Measurements from ENCODE around the gene ZNRF2. TPM values are rescaled to one million over a fixed set of nuclear protein-coding genes. Genes with fewer than 3 reads are reported as not detected.

ZNRF2 gene
- total RNA-seq, 1 experiment from 2014 or later: 25.8 TPM

DNA sequence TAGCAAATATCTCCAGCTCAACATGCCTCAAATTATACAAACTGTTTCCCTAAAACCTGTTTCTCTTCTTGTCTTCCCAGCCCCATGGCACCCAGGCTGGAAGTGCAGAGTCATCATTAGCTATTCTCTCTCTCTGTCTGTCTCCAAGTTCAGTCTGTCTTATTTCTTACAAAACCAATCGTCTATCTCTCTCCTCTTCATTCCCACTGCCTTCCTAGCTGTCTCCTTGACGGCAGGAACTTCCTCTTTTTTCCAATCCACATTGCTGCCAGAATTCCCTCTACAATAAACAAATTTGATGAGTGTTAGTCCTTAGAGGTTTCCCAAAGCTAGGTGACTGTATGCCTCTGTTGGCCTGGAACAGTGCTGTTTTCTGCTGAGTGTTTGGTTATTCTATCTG is 14.9 kb upstream of the ZNRF2 start:
- no peak overlapping the region for H3K27ac Mint-ChIP-seq (ENCODE audit: unreplicated experiment)
- no peaks in the 10 kb centered on the region for H3K36me3 Mint-ChIP-seq (ENCODE audit: insufficient read depth, unreplicated experiment)
- CTCF ChIA-PET: no interaction called here
- no peaks in the 10 kb centered on the region for H3K27me3 Mint-ChIP-seq (ENCODE audit: unreplicated experiment)
- no peaks in the 10 kb centered on the region for H3K9me3 Mint-ChIP-seq (ENCODE audit: low read depth, unreplicated experiment)
- intact Hi-C loops (cut with micrococcal nuclease; ENCODE audit: unreplicated experiment): no loop called here
- TF ChIP-seq, protein P1, sequence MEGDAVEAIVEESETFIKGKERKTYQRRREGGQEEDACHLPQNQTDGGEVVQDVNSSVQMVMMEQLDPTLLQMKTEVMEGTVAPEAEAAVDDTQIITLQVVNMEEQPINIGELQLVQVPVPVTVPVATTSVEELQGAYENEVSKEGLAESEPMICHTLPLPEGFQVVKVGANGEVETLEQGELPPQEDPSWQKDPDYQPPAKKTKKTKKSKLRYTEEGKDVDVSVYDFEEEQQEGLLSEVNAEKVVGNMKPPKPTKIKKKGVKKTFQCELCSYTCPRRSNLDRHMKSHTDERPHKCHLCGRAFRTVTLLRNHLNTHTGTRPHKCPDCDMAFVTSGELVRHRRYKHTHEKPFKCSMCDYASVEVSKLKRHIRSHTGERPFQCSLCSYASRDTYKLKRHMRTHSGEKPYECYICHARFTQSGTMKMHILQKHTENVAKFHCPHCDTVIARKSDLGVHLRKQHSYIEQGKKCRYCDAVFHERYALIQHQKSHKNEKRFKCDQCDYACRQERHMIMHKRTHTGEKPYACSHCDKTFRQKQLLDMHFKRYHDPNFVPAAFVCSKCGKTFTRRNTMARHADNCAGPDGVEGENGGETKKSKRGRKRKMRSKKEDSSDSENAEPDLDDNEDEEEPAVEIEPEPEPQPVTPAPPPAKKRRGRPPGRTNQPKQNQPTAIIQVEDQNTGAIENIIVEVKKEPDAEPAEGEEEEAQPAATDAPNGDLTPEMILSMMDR (IDR thresholded peaks at IDR 0.05; ENCODE audit: unreplicated experiment): no peak
- H3K4me3 Mint-ChIP-seq (ENCODE audit: low read depth, unreplicated experiment): no peak overlapping the region
- H3K4me1 Mint-ChIP-seq (ENCODE audit: low read depth, unreplicated experiment): no peaks in the 10 kb centered on the region
- no TSS peak for BruUV-seq (replicated peaks)
- DNase-seq: no peak

DNA sequence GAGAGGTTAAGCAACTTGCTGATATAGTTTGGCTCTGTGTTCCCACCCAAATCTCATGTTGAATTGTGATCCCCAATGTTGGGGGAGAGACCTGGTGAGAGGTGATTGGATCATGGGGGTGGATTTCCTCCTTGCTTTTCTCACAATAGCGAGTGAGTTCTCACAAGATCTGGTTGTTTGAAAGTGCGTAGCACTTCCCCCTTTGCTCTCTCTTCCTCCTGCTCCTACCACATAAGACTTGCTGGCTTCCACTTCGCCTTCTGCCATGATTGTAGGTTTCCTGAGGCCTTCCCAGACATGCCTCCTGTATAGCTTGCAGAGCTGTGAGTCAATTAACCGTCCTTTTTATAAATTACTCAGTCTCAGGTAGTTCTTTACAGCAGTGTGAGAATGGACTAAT is 13.5 kb upstream of the ZNRF2 start:
- TF ChIP-seq, protein P1 (IDR thresholded peaks at IDR 0.05; ENCODE audit: unreplicated experiment): no peak
- CTCF ChIA-PET: no interaction called here
- no TSS peak for BruUV-seq (replicated peaks)
- intact Hi-C loops (cut with micrococcal nuclease; ENCODE audit: unreplicated experiment): no loop called here
- Mint-ChIP-seq H3K27me3 (ENCODE audit: unreplicated experiment) (no peaks in the 10 kb centered on the region), H3K4me1 (ENCODE audit: low read depth, unreplicated experiment) (no peaks in the 10 kb centered on the region), H3K36me3 (ENCODE audit: insufficient read depth, unreplicated experiment) (no peaks in the 10 kb centered on the region), H3K4me3 (ENCODE audit: low read depth, unreplicated experiment) (no peak overlapping the region), H3K9me3 (ENCODE audit: low read depth, unreplicated experiment) (no peaks in the 10 kb centered on the region), H3K27ac (ENCODE audit: unreplicated experiment) (no peak overlapping the region)
- no peak for DNase-seq

DNA sequence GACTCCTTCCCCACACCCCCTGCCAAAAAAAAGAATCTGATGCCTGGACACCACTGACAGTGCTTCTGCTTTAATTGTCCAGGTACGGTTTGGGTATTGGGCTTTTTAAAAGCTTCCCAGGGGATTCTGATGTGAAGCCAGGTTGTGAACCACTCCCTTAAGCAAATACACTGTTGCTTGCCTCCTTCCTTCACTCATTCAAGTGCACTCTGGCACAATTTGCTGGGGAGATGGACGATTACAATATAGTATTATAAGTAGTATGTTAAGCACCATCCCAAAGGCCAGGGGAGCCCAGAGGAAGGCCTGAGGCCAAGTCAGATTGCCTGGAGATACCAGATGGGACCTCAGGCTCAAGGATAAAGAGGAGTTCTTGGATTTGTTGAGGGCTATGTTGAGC is 12.3 kb upstream of the ZNRF2 start:
- no peaks in the 10 kb centered on the region for H3K9me3 Mint-ChIP-seq (ENCODE audit: low read depth, unreplicated experiment)
- no TSS peak for BruUV-seq (replicated peaks)
- no peaks in the 10 kb centered on the region for H3K36me3 Mint-ChIP-seq (ENCODE audit: insufficient read depth, unreplicated experiment)
- intact Hi-C loops (cut with micrococcal nuclease; ENCODE audit: unreplicated experiment): no loop called here
- no peaks in the 10 kb centered on the region for H3K27me3 Mint-ChIP-seq (ENCODE audit: unreplicated experiment)
- TF ChIP-seq, protein P1 (IDR thresholded peaks at IDR 0.05; ENCODE audit: unreplicated experiment): no peak
- H3K4me1 Mint-ChIP-seq (ENCODE audit: low read depth, unreplicated experiment): no peaks in the 10 kb centered on the region
- no peak overlapping the region for H3K4me3 Mint-ChIP-seq (ENCODE audit: low read depth, unreplicated experiment)
- H3K27ac Mint-ChIP-seq (ENCODE audit: unreplicated experiment): no peak overlapping the region
- DNase-seq: no peak
- CTCF ChIA-PET: interaction anchor here (0.6 kb wide), 2 partner anchors 135 to 166 kb away, joined by 3 to 4 read pairs; no protein-coding TSS in a partner anchor

DNA sequence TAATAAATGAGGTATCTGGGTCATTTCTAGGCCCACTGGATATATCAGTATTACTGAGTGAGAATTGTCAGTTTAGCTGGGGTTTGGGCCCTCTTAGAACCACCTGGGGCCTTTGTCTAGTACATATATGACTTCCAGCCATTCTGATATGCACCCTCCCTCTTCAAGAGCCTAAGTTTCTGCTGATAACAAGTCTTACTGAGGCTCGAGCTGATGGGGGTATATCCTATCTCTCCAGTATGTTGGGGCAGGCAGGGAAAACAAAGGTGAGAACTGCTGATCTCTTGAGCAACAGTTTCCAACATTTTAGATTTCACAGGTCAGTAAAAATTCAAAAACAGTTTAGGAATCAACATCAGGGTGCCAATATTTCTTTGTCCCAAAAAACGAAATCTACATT is 10.8 kb upstream of the ZNRF2 start:
- Mint-ChIP-seq H3K9me3 (ENCODE audit: low read depth, unreplicated experiment) (no peaks in the 10 kb centered on the region), H3K4me3 (ENCODE audit: low read depth, unreplicated experiment) (no peak overlapping the region), H3K27ac (ENCODE audit: unreplicated experiment) (no peak overlapping the region), H3K27me3 (ENCODE audit: unreplicated experiment) (no peaks in the 10 kb centered on the region), H3K36me3 (ENCODE audit: insufficient read depth, unreplicated experiment) (no peaks in the 10 kb centered on the region), H3K4me1 (ENCODE audit: low read depth, unreplicated experiment) (peaks cover 7% of the 10 kb centered on the region)
- CTCF ChIA-PET: interaction anchor here (0.6 to 1.3 kb wide), 2 partner anchors 19 to 308 kb away, joined by 5 to 6 read pairs; no protein-coding TSS in a partner anchor
- DNase-seq: no peak
- BruUV-seq (replicated peaks): no TSS peak
- intact Hi-C loops (cut with micrococcal nuclease; ENCODE audit: unreplicated experiment): no loop called here
- TF ChIP-seq, protein P1 (IDR thresholded peaks at IDR 0.05; ENCODE audit: unreplicated experiment): no peak

Measured in Calu3 (cell line).